GM21737 (cell line): ENCODE data around the gene TANC1.
"Not testable (repeated sequence)": the region's sequence is repeated elsewhere in the genome, so short reads cannot be mapped to it uniquely, and the experiment has no call there.

Source experiments
- ATAC-seq: cut with Tn5 transposase; IDR thresholded peaks from one replicate; pipeline ENCODE4 v1.9.1; 2021; ENCODE audit warnings: mild to moderate bottlenecking, moderate library complexity; ENCODE audit not compliant: unreplicated experiment

TANC1 gene

DNA sequence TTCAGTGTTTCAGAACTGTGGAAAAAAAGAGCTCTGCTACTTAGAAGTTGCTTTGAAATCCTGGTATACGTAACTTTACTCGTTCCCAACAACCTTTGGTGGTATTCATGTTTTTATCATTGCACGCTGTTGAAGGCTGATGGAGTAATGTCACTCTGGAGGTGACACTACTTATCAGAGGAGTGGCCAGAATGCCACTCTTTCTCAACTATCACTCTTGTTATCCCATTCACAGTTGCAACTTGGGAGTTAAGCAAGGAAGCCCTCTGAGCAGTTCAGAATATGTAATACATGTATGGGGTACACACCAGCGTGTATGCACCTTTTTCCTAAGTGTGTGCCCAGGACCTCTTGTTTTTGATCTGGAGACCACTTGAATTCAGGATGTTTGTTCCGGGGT lies 53.6 kb downstream of the TANC1 start:
- no peak for ATAC-seq

DNA sequence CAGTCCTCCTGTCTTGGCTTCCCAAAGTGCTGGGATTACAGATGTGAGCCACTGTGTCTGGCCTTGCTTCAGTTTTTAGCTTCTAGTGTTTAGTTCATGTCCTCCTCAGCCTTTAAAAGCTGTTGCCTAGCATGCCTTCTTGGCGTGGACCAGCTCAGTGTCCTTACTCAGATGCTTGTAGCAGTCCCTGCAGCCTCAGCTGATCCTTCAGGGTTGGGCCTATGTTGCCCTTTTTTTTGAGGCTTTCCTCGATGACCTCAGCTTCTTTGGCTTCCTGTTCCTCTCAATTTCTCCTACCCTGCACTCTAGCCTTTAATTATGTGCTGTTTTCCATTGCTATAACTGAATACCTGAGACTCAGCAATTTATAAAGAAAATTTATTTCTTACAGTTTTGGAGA lies 57.7 kb downstream of the TANC1 start:
- no peak for ATAC-seq

DNA sequence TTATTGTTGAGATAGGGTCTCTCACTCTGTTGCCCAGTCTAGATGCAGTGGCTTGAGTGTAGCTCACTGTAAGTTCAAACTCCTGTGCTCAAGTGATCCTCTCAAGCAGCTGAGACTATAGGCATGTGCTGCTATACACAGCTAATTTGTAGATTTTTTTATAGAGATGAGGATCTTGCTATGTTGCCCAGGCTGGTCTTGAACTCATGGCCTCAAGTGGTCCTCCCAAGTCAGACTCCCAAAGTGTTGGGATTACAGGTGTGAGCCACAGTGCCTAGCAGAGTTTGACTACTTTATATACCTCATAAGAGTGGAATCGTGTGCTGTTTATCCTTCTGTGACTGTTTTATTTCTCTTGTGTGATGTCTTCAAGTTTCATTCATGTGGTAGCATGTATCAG lies 60.3 kb downstream of the TANC1 start:
- ATAC-seq: no peak

DNA sequence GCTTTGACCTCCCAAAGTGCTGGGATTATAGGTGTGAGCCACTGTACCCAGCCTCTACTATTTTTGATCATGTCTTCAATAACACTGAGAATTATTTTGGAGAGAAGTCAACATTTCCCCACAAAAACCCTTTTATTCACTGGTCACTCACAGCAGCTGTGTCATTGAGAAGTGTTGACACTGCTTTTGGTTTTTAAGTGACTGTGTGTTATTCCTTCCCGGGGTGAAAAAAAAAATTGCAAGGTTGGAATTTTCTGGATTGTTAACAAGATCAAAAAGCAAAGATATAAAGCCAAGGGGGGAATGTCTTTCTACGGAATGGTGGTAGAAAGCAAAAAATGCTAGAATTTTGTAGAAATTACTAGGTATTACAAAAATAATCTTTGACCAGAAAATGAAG lies 61.5 kb downstream of the TANC1 start:
- no peak for ATAC-seq

DNA sequence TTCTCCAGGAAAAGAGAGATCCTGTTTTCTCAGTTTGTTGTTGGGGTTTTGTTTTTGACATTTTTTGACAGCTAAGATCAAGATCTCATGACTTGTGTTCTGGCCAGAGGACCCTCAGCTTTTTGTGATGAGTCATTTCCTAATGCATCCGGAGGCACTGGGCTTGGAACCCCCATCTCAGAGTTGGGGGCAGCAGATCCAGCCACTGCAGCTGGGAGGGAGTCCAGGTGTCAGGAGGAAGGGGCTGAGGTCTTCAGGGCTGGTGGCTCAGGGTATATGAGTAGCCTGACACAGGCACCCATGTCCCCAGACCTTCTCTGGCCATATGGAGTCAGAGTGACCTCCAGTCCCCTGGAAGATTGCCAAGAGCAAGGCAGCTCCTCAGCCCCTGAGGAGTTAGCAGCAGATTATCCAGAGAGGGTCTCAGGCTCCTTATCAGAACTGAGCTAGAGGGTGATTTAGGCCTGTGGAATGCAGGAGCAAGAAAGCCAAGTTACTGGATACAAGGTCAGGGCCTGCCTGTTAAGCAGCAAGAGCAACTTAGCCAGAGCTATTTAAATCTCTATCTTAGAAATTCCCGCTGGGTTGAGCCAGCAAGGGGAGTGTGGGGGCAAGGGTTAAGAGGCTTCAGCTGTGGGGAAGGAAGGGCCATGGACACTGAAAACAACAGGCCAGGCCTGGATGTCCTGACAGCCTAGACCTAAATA lies 62.4 kb downstream of the TANC1 start:
- ATAC-seq: no peak

DNA sequence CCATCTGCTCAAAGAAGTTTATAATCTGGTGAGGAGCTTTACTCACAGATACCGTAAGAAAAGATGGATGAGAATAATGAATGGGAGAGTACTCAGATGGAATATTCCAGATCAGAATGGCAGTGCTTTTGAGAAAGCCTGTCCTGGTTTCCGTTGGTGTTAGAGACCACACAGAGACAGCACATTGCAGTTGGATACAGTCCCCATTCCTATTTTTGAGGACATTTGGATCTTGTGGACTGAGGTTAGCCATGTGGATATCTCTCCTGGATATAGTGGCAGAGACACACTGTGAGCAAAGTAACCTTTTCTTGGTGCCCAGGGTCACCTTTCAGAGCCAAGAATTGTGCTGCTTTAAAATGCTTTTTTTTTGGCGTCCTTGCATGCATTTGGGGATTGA lies 63.7 kb downstream of the TANC1 start:
- no peak for ATAC-seq

DNA sequence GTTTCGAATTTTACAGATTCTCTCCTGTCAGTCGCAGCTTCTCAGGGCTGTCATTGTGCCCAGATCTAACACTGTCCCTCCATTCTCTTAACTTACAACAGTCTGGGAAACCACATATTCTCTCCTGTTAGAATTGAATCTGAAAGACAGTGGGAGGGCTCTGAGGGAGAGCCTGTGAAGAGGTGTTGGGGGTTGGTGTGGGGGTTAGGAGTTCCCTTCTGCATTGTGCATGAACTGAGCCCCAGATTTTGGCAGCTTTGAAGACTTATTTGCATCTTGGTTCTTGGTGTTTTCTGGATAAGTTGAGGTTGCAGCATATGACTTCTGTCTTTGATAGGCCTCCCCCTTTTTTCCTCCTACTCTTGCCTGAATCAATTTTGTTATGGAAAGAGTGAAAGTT lies 64.1 kb downstream of the TANC1 start:
- no peak for ATAC-seq

DNA sequence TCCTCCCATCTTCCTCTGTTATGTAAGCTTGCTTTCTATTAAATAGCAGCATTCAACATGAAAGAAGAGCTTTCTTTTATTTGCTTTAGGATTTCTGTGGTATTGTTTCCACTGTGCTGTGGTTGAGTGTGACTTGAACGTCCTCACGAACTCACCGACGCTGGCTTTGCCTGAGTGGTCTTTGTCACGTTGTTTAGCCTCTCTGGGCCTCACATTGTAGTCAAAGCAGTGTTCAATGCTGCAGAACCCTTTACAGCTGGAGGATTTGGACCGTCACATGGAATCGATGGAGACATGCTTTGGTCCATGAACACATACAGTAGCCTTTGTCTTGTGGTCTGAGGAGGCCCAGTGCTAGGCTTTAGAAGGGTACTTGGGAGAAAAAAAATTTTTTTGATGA lies 66.3 kb downstream of the TANC1 start:
- no peak for ATAC-seq

DNA sequence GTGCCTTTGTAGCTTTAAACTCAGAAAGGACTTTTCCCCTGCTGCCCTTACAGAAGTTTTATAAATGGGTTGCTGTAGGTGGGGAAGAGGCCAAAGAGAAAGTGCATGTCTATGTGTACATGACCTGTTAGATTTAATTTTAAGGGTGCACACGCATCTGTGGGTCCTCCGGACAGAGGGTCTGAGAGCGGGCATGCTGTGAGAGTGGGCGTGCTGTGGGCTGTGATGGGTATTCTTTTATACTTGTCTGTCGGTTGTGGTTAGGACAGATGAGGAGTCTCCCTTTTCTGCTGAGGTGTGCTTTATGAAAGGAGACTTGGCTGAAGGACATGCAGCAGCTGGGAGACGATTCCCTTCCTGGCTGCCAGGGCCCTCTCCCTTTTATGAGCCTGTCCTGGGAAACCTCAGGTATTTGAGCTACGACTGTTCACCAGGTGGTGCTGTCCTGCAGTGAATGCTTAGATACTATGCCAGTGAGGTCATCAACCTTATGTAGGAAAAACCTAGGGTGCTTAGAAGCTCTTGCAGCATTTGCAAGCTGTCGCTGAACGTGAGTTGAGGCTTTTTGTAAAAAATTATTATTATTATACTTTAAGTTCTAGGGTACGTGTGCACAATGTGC lies 67.5 kb downstream of the TANC1 start:
- no peak for ATAC-seq

DNA sequence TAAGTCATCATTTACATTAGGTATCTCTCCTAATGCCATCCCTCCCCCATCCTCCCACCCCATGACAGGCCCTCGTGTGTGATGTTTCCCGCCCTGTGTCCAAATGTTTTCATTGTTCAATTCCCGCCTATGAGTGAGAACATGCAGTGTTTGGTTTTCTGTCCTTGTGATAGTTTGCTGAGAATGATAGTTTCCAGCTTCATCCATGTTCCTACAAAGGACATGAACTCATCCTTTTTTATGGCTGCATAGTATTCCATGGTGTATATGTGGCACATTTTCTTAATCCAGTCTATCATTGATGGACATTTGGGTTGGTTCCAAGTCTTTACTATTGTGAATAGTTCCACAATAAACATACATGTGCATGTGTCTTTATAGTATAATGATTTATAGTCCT lies 68.0 kb downstream of the TANC1 start:
- not testable (repeated sequence) for ATAC-seq

DNA sequence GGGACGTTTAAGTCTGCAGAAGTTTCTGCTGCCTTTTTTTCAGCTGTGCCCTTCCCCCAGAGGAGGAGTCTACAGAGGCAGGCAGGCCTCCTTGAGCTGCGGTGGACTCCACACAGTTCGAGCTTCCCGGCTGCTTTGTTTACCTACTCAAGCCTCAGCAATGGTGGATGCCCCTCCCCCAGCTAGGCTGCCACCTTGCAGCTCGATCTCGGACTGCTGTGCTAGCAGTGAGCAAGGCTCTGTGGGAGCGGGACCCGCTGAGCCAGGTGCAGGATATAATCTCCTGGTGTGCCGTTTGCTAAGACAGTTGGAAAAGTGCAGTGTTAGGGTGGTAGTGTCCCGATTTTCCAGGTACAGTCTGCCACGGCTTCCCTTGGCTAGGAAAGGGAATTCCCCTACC lies 72.9 kb downstream of the TANC1 start:
- ATAC-seq: not testable (repeated sequence)

DNA sequence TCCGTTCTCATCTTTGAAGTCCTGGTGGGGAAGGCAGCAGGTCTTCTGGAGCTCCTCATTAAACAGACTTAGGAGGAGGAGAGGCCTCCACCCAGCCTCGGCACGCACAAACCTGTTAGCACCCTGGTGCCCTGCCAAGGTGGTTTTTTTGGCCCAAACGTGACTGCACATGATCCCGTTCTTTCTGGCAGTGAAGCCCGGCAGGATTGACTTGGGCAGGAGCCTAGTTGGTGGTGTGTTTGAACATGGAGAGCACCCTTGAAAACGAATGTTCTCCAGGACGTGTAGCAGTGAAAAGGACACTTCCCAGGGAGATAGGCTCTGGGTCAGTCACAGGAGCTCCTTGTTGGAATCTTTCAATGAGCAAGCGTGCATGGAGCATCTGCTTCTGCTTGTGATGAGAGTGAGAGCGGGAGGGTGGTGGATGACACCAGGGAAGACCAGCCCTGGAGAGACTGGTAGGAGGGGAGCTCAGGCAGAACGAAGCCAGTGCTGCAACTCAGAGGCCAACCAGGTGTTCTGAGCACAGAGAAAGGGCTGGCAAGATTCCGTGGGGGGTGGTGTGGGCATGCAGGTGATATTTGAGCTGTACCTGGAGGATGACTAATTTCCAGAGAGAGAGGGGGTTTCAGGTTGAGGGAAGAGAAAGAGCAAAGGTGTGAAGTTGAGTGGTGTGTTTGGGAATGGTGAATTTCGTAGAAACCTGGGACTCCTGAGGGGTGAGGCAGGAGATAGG lies 73.8 kb downstream of the TANC1 start:
- ATAC-seq: no peak

DNA sequence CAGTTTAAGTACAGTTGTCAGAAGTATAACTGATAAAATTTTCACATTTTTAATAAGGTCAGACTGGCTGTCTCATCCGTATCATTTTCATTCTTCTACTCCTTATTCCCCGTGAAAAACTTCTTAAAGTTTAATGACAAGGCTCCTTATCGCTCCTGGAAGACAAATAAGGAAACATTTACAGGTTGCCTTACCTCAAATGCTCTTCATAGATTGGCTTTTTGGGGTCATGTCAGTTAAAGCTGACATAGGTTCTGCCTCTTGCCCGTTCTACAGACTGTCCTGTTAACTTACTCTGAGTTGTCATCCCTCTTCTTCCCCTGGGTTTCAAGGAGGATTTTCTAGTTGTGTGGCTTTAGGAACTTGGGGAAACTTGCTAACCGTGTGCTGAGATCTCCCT lies 75.3 kb downstream of the TANC1 start:
- ATAC-seq: no peak

DNA sequence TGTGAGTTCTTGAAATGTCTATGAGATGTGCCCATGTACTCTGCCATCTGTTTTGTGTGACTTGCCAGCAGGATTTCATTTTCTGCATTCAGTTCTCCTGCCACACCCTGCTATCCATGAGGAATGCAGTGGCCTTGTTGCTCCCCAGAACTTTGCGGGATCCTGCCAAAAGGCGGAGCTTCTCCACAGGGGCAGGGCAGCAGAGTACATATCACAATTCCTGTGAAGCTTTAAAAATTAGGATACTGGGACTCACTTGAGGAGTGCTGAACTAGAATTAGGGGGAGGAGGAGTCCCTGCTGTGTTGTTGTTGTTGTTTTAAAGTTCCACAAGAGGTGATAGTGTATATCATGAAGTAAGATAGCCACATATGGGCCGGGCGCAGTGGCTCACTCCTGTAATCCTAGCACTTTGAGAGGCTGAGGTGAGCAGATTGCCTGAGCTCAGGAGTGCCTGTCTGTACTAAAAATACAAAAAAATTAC lies 76.4 kb downstream of the TANC1 start:
- no peak for ATAC-seq

DNA sequence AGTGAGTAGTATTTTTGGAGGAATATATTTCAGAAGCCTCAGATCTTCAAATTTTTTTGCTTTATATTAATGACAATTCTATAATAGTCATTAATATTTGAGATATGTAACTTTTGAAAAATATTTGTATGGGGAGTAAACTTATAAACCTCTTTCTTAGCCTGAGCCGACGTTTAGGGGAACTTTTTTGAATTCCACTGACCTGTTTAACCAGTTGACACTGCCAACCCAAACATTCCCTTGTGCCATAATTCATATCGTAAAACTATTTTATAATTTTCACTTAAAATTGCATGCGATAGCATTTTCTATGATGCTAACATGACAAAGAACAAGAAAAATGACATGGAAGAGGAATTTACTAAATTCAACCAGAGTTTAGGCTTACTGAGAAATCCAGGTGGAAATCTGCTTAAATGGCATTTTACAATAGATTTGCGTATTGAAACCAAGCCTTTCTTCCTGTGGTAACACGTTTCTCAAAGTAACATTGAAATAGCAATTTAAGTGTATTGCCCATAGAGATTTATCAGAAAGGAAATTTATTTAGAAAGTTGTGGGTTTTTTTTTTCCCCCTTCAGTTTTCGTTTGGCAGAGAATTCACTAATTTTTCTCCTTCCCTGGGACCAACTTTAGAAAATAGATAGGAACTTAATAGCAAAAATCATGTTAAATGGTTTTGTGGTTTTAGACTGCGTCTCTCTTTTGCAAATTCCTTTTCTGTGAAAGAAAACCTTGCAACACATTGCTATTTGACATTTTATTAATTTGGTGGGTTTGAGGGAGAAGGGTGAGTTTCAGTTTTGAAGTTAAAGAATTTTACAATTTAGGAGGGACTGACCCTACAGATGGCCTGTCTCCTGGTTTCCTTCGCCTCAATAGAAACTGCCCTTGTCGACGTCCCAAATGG lies 77.4 kb downstream of the TANC1 start:
- no peak for ATAC-seq

DNA sequence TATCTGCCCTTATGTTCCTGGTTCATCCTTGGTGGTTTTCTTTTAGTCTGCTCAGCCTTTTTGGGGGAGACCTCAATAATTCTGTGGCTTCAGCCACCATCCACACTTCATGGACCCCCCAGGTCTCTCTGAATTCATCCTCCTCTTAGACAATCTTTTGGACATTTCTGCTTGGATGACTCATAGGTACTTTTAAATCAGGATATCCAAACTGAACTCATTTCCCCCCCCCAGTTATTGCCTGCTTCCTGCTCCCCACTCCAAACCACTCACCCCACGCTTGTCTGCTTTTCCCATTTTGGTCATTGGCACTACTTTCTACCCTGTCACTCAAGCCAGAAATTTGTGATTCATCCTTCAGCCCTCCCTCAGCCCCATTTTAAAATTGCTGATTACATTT lies 78.5 kb downstream of the TANC1 start:
- ATAC-seq: no peak

DNA sequence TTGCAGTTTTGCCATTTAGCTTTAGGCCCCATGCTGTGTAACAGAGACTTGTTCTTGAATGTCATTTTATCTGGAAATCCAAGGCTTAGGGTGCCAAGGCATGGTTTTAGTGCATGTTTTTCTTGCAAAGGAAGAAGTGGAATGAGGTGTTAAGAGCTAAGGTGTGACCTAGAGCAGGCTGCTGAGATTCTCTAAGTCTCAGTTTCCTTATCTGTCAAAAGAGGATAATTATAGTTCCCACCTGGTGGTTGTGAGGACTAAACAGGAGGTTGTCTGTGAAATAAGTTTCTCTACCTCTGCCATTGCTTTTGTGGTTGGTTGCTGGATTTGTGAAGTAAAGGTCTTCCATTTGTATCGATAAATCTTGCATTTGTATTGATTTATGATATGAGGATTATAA lies 82.0 kb downstream of the TANC1 start:
- ATAC-seq: no peak

DNA sequence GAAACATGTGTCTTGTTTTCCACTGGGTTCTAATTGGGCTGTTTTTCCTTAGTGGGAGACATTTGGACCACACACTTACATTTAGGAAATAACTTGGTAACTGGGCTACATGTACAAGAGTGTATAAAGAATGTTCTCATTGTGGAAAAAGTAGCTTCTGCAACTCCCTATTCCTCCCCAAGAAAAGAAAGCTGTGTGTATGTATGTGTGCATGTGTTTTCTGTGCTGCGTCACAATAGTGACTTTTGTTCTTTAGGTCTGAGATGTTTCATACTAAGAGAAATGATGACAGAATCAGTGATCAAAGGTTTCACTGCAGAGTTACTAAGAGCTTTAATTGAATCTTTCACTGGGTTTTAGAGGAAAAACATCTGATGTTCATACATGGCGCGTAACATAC lies 82.7 kb downstream of the TANC1 start:
- ATAC-seq: no peak

DNA sequence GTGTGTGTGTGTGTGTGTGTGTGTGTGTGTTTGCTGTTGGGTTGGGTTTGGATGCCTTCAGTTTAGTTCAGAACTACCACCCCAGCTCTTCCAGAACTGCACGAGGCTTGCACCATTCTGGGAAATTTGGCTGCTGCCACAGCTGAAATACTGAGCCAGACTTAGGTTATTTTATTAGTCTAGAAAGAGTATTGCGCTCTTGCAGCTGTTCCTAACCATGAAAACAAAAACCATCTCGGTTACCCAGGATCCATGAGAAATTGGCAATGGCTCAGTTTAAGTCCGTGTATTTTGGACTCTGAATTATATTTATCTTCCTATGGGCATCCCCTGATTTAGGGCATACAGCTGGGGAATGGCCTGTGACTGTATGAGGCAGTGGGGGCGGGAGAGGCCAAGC lies 83.2 kb downstream of the TANC1 start:
- ATAC-seq: no peak

DNA sequence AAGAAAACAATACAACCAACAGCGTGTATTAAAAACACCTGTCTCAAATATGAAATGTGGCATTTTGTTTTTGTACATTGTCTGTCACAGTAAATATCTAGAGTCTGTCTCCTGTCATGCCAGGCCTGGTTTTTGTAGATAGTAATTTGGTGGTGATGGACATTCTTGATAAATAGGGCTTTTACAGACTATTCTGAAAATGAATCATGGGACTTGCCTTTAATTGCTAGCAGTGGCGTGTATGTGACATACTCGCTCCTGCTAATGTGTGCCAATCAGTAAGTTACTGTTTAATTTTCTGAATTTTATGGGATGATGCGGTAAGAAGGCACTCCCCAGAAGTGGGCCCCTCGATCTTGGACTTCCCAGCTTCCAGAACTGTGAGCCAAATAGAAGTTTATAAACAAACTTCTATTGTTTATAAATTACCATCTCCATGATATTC lies 83.7 kb downstream of the TANC1 start:
- no peak for ATAC-seq
